PFSK-1 (cell line): ENCODE data around the gene S100A8.

Experiments used
- POLR2AphosphoS5 ChIP-seq: IDR thresholded peaks from 2 replicates; pipeline ENCODE4 v1.6.1; 2012; ENCODE audit warnings: low read depth, mild to moderate bottlenecking, control low read depth, low read length, moderate library complexity
- REST ChIP-seq, 2 experiments: IDR thresholded peaks; 2 replicates each; pipeline versions ENCODE4 v1.6.1 to v1.8.0; 2011 to 2012; ENCODE audit warnings: low read depth in 2 of 2, low read length in 2 of 2, control low read depth in 1 of 2, inconsistent platforms in 1 of 2, mild to moderate bottlenecking in 1 of 2, moderate library complexity in 1 of 2; ENCODE audit not compliant: insufficient read depth in 1 of 2
- SIN3A ChIP-seq: IDR thresholded peaks from 2 replicates; pipeline ENCODE4 v1.6.1; 2012; ENCODE audit warnings: mild to moderate bottlenecking, low read length, moderate library complexity, borderline replicate concordance; ENCODE audit not compliant: insufficient read depth

GRCh38 chr1:153402226-153402625, 11.4 kb upstream of the S100A8 start:
- no peak for TF ChIP-seq REST (IDR thresholded peaks at IDR 0.05; ENCODE audit: insufficient read depth in 1 of 2, low read depth in 2 of 2, low read length in 2 of 2)
- TF ChIP-seq POLR2AphosphoS5, result no peak
- TF ChIP-seq SIN3A, result no peak
